Ectodermal cell (in vitro differentiated cells): ENCODE measurements around the gene KCNQ2.

Experiments
- H3K27ac ChIP-seq: 2 replicates; pipeline ENCODE4 v1.7.0; 2013; ENCODE audit warnings: mild to moderate bottlenecking, low read depth, low read length; ENCODE audit not compliant: insufficient read depth, poor library complexity, severe bottlenecking
- H3K27me3 ChIP-seq: 2 replicates; pipeline ENCODE4 v1.7.0; 2013; ENCODE audit warnings: mild to moderate bottlenecking, low read length; ENCODE audit not compliant: insufficient read depth, control insufficient read depth, poor library complexity, severe bottlenecking
- H3K36me3 ChIP-seq: one replicate; pipeline ENCODE4 v1.7.0; 2013; ENCODE audit warnings: low read length; ENCODE audit not compliant: control insufficient read depth, insufficient read depth
- H3K4me1 ChIP-seq: one replicate; pipeline ENCODE4 v1.7.0; 2013; ENCODE audit warnings: low read length; ENCODE audit not compliant: control insufficient read depth, insufficient read depth
- H3K4me3 ChIP-seq: 2 replicates; pipeline ENCODE4 v1.7.0; 2013; ENCODE audit warnings: low read depth, low read length, control low read depth; ENCODE audit not compliant: insufficient read depth
- H3K9me3 ChIP-seq: 2 replicates; pipeline ENCODE4 v1.7.0; 2013; ENCODE audit warnings: mild to moderate bottlenecking, low read length, moderate library complexity; ENCODE audit not compliant: control insufficient read depth
- WGBS, 2 experiments: methylation state at CpG; one replicate each; pipeline ENCODE4 v1.1.7; 2013; ENCODE audit warnings: missing lambda C conversion rate in 2 of 2; 5-methylcytosine and 5-hydroxymethylcytosine counted together

The KCNQ2 gene

DNA sequence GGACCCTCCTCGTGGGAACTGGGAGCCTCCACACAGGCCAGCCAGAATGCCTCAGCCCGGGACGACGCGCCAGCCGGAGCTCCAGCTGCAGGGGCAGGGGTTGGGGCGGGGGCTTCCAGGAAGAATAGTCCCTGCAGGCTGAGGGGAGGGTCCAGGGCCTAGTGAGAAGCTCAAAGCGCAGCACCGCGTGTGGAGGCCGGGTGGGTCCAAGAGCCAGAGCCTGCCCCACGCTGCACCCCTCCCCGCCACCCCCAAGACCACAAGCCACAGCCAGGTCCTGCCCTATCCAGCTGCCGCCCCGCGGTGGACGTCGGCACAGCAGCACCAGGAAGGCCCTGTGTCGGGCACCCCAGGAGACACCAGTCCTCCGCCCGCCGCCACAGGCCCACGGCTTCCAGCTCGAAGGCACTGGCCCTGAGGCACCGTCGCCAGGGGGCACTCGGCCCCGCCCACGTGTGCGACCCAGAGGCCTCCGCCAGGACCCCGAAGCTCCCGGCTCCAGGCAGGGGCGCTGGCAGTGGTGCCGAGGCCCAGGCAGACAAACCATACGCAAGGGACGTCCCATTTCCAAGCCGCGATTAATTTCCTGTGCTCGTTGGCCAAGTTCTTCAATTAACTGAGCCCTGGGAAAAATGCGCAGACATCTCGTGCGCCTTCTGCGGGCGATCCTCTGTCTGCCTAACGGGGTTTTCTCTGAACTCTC, 19.5 kb downstream of the KCNQ2 start:
- Histone ChIP-seq H3K4me1 (peaks cover 29% of the 10 kb centered on the region), H3K9me3 (no peaks in the 10 kb centered on the region), H3K27me3 (no peaks in the 10 kb centered on the region), H3K4me3 (no peak overlapping the region), H3K27ac (no peak overlapping the region), H3K36me3 (no peaks in the 10 kb centered on the region)
- WGBS, 2 experiments = 83 to 84% methylated on average over 46 of the region's 46 CpGs

DNA sequence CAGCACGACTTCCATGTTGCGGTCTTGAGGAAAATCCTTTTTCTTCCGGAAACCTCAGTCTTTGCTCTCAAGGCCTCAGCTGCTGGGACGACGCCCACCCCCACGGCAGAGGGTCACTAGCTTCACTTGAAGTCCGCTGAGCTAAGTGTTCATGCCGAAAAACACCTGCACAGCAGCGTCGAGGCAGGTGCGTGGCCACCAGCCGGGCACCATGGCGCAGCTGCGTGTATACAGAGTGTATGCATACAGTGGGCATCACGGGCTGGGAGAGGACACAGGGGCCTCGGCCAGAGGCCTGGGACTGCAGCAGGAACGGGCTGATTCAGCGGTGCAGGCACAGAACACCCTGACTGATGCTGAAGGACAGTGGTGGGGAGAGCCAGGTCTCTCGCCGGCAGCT, 20.1 kb downstream of the KCNQ2 start:
- Histone ChIP-seq H3K4me1 (peaks cover 29% of the 10 kb centered on the region), H3K27ac (no peak overlapping the region), H3K27me3 (no peaks in the 10 kb centered on the region), H3K36me3 (no peaks in the 10 kb centered on the region), H3K9me3 (no peaks in the 10 kb centered on the region), H3K4me3 (no peak overlapping the region)
- WGBS, 2 experiments = 93 to 95% methylated on average over 20 of the region's 20 CpGs

DNA sequence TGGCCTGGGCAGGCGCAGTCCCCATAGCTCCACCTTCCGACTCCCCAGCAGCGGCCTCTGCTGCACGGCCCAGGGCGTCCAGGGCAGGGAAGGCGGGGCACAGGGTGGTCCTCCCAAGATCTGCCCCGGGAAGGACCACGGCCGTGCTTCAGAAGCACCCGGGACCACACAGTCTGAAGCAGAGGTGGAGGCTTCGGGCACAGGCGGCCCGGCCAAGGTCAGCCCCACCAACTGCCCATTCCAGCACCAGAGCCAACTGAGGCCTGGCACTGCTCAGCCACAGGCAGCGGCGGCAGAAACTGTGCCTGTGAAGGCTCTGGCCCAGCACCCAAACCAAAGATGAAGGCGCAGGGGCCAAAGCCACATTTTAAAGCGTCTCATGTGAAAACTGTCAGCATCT, 20.6 kb downstream of the KCNQ2 start:
- Histone ChIP-seq H3K27ac (no peak overlapping the region), H3K4me3 (no peak overlapping the region), H3K36me3 (no peaks in the 10 kb centered on the region), H3K27me3 (no peaks in the 10 kb centered on the region), H3K9me3 (no peaks in the 10 kb centered on the region), H3K4me1 (peaks cover 29% of the 10 kb centered on the region)
- 91 to 93% methylated on average over 17 of the region's 17 CpGs for WGBS, 2 experiments

DNA sequence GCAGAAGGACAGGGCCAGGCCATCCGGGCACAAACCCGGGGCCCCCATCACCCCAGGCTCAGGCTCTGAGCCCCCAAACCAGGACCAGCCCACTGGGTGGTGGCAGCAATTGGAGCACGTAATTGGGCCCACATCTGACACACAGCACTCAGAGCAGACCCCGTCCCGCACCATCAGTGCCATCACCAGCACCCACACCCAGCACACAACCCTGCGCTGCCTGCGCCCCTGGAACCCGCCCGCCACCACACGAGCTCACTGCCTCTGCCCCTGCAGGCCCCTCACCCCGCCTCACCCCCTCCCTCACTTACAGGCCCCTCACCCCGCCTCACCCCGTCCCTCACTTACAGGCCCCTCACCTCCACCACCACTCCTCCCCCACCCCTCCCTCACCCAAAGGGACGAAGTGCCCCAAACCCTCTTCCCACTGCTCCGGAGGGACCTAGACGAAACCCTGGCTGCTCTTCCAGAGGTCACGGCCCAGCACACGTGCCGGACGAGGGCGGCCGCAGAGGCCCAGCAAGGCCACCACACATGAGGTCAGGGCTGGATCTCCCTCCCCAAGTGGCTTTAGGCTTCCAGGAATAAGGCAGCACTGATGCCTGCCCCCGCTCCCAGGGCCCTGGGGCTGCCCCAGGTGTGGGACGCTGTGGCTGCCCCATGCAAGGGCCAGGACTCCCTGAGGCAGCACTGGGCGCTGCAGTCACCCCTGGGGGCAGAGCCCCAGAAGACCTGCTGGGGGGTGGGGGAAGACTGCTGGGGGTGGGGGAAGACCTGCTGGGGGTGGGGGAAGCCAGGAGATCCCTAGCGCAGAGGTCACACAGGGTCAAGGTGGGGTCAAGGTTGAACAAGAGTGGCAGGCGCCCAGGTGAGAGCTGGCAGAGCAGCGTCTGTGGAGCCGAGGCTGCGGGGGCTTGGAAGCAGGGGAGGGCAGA, 22.4 kb downstream of the KCNQ2 start:
- no peaks in the 10 kb centered on the region for H3K27me3 ChIP-seq
- peaks cover 22% of the 10 kb centered on the region for H3K4me1 ChIP-seq
- peak overlapping the region; percentile 26 for H3K27ac ChIP-seq
- no peak overlapping the region for H3K4me3 ChIP-seq
- 89% methylated on average over 29 to 30 of the region's 30 CpGs for WGBS, 2 experiments
- H3K36me3 ChIP-seq = no peaks in the 10 kb centered on the region
- no peaks in the 10 kb centered on the region for H3K9me3 ChIP-seq

DNA sequence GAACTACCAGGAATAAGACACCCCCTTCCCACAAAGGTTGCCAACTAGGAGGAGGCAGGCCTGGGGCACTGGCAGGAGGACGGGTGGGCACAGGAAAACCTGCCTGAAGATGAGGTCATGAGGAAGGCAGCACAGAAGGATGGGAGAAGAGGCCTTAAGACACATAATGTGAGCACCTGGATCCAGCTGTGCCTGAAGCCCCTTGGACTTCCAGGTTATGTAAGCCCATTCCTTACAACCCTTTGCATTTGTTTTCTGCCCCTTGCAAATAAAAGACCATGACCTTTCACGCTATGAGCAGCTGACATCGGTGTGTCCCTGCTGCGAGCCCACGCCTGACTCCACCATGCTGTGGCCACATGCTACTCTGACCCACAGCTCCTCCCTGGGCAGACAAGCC, 23.4 kb downstream of the KCNQ2 start:
- Histone ChIP-seq H3K27ac (no peak overlapping the region), H3K4me1 (peaks cover 12% of the 10 kb centered on the region), H3K36me3 (no peaks in the 10 kb centered on the region), H3K27me3 (no peaks in the 10 kb centered on the region), H3K4me3 (no peak overlapping the region), H3K9me3 (no peaks in the 10 kb centered on the region)
- WGBS, 2 experiments = 93% methylated on average over 5 of the region's 5 CpGs

DNA sequence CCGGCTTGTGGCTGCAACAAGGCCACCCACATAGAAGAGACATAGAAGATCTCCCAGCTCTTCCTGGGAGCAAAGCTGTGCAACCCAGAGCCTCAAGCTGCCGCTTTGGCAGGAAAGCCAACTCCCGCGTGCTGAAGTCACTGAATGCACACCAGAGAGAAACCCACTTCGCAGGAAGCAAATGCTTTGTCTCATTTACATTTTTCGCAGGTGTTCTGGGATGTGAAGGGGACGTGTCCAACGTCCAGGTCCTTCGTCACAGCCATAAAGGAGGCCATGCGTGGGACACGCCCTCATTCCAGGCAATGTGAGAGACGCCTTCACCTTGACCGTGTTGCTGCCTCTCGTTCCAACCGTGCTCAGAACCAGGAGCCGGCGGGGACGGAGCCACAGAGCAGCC, 24.4 kb downstream of the KCNQ2 start:
- Histone ChIP-seq H3K4me3 (no peak overlapping the region), H3K4me1 (peaks cover 3% of the 10 kb centered on the region), H3K36me3 (no peaks in the 10 kb centered on the region), H3K27me3 (no peaks in the 10 kb centered on the region), H3K27ac (no peak overlapping the region), H3K9me3 (no peaks in the 10 kb centered on the region)
- WGBS, 2 experiments = 85% methylated on average over 18 of the region's 18 CpGs

DNA sequence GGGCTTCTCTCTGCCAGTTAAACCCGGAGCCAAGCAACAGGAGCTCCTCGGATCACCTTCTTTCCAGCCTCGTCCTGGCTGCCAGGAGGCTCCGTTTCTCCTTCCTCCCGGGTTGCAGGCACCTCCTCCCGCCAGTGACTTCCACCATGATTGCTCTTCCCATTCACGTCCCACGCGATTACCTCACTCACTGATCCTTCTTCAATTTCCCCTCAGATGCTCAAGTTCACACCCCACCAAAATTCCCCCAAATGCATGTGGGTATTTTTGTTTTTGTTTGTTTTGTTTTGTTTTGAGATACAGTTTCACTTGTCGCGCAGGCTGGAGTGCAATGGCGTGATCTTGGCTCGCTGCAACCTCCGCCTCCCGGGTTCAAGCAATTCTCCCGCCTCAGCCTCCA, 25.1 kb downstream of the KCNQ2 start:
- Histone ChIP-seq H3K4me1 (peaks cover 3% of the 10 kb centered on the region), H3K4me3 (no peak overlapping the region), H3K36me3 (no peaks in the 10 kb centered on the region), H3K27me3 (no peaks in the 10 kb centered on the region), H3K27ac (no peak overlapping the region), H3K9me3 (no peaks in the 10 kb centered on the region)
- WGBS, 2 experiments = 87% methylated on average over 16 of the region's 16 CpGs

DNA sequence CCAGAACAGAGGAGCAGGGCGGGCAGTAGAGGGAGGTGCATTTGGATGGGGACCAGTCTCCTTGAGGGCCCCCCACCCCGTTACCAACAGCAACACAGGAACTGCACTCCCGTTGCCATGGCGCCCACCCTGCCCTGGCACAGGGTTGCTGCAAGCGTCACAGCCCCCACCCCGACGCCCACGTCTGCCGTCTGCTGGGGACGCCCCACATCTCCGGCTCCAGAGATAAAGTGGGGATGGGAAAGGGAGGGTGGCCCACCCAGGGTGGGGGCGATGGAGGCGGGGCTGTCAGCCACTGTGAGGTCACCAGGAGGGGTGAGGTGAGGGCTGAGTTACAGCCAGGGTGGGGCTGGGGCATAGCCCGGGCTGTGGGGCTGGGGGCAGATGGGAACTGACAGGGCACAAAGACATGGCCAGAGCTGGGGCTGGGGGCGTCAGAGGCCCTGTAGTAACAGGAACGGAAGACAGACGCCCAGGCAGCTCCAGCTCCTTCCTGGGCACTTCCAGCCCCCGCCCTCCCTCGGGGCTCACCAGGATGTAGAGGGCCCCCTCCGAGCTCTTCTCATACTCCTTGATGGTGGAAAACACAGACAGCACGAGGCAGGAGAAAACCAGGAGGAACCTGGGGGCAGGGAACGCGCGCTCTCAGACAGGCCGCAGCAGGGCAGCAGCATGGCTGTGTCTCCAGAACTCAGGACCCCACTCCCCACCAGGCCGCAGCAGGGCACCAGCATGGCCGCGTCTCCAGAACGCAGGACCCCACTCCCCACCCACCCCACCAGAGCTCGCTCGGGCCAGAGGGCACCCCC, 26.0 kb downstream of the KCNQ2 start:
- Histone ChIP-seq H3K9me3 (no peaks in the 10 kb centered on the region), H3K4me3 (no peak overlapping the region), H3K27ac (no peak overlapping the region), H3K36me3 (no peaks in the 10 kb centered on the region), H3K4me1 (peaks cover 3% of the 10 kb centered on the region), H3K27me3 (no peaks in the 10 kb centered on the region)
- WGBS, 2 experiments = 89 to 91% methylated on average over 31 of the region's 31 CpGs

DNA sequence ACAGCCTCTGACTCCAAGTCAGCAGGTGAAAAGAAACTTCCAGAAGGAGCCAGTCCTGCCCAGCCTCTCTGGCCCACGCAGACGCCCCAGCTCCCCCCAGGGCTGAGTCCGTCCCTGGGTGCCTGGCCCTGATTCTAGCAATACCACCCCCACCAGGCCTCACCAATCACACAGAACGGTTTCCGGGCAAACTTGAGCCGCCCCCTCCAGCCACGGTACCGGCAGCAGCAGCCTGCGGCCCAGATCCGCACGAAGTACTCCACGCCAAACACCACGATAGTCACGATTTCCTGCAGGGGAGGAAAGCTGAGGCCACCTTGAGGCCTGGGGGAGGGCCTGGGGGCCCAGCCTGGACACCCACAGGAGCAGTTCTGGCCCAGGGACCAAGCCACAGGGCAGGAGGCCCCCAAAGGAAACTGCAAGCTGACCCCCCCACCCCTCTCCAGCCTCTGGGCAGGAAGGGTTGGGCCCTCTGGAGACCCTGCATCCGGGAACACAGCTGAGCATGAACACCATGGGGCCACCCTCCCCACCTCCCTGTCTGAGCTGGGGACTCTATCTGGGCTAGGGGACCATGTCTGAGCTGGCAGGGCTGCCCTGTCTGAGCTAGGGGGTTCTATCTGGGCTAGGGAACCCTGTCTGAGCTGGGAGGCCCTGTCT, 27.2 kb downstream of the KCNQ2 start:
- Histone ChIP-seq H3K27me3 (no peaks in the 10 kb centered on the region), H3K4me1 (peaks cover 3% of the 10 kb centered on the region), H3K36me3 (no peaks in the 10 kb centered on the region), H3K27ac (no peak overlapping the region), H3K9me3 (no peaks in the 10 kb centered on the region), H3K4me3 (no peak overlapping the region)
- WGBS, 2 experiments = 92 to 94% methylated on average over 15 of the region's 15 CpGs
